ENCODE measurements around the gene PRM3. TPM values are rescaled to one million over a fixed set of nuclear protein-coding genes. Genes with fewer than 3 reads are reported as not detected.

Gene PRM3
- total and polyA plus RNA-seq, 2 experiments from 2014 or later: not detected

- no peak overlapping the region for H2AFZ ChIP-seq
- H4K20me1 ChIP-seq (ENCODE audit: insufficient read depth): no peaks in the 10 kb centered on the region
- H3K79me2 ChIP-seq (ENCODE audit: insufficient read depth): no peaks in the 10 kb centered on the region
- 84 to 88% methylated on average over 10 of the region's 10 CpGs for WGBS, 2 experiments (ENCODE audit: low coverage in 1 of 2, low lambda C conversion rate in 2 of 2, missing lambda C conversion rate in 2 of 2)
- H3K9ac ChIP-seq: no peak overlapping the region
- no peak overlapping the region for H3K4me2 ChIP-seq (ENCODE audit: unreplicated experiment)
- H3K27ac ChIP-seq: no peak overlapping the region
- H3K9me3 ChIP-seq (ENCODE audit: low read depth): no peaks in the 10 kb centered on the region
- H3K4me3 ChIP-seq: no peak overlapping the region
- H3K9me2 ChIP-seq (ENCODE audit: insufficient read depth): no peaks in the 10 kb centered on the region
- no peaks in the 10 kb centered on the region for H3K36me3 ChIP-seq (ENCODE audit: low read depth)
- no peaks in the 10 kb centered on the region for H3F3A ChIP-seq (ENCODE audit: insufficient read depth)
- H3K27me3 ChIP-seq (replicated peaks; ENCODE audit: insufficient read depth): 0 out of 2 replicates have a peak, but pooled peaks cover 4% of the 10 kb centered on the region
- H3K4me1 ChIP-seq (ENCODE audit: insufficient read depth): no peaks in the 10 kb centered on the region
- in situ Hi-C loops (cut with MboI): loop anchor here (5.0 kb wide), 1 partner anchor 49 kb away; no protein-coding TSS in a partner anchor
- no peak for DNase-seq
- TF ChIP-seq EZH2phosphoT487 (IDR thresholded peaks at IDR 0.05; ENCODE audit: insufficient read depth, low read depth) (no peak), EZH2 (IDR thresholded peaks at IDR 0.05; ENCODE audit: insufficient read depth, poor library complexity, severe bottlenecking) (no peak)
Observed at GRCh38 chr16:11240636-11241473, 32.6 kb downstream of the PRM3 start.

- H4K20me1 ChIP-seq (ENCODE audit: insufficient read depth): no peaks in the 10 kb centered on the region
- no peak overlapping the region for H3K9ac ChIP-seq
- H3K4me2 ChIP-seq (ENCODE audit: unreplicated experiment): no peak overlapping the region
- TF ChIP-seq EZH2phosphoT487 (IDR thresholded peaks at IDR 0.05; ENCODE audit: insufficient read depth, low read depth): no peak
- no peak for TF ChIP-seq EZH2 (IDR thresholded peaks at IDR 0.05; ENCODE audit: insufficient read depth, poor library complexity, severe bottlenecking)
- no peak overlapping the region for H3K4me3 ChIP-seq
- no peaks in the 10 kb centered on the region for H3K36me3 ChIP-seq (ENCODE audit: low read depth)
- no peak overlapping the region for H2AFZ ChIP-seq
- H3K79me2 ChIP-seq (ENCODE audit: insufficient read depth): no peaks in the 10 kb centered on the region
- H3K27ac ChIP-seq: no peak overlapping the region
- no peaks in the 10 kb centered on the region for H3K9me3 ChIP-seq (ENCODE audit: low read depth)
- no peak for DNase-seq
- H3F3A ChIP-seq (ENCODE audit: insufficient read depth): no peaks in the 10 kb centered on the region
- H3K9me2 ChIP-seq (ENCODE audit: insufficient read depth): no peaks in the 10 kb centered on the region
- 82% methylated on average over 10 of the region's 10 CpGs for WGBS, 2 experiments (ENCODE audit: low coverage in 1 of 2, low lambda C conversion rate in 2 of 2, missing lambda C conversion rate in 2 of 2)
- H3K27me3 ChIP-seq (replicated peaks; ENCODE audit: insufficient read depth): 0 out of 2 replicates have a peak, but pooled peaks cover 4% of the 10 kb centered on the region
- in situ Hi-C loops (cut with MboI): loop anchor here (5.0 kb wide), 1 partner anchor 48 kb away; no protein-coding TSS in a partner anchor
- H3K4me1 ChIP-seq (ENCODE audit: insufficient read depth): no peaks in the 10 kb centered on the region
Observed at GRCh38 chr16:11239644-11240632, 33.5 kb downstream of the PRM3 start.

- H2AFZ ChIP-seq: no peak overlapping the region
- 0 out of 2 replicates have a peak, but pooled peaks cover 4% of the 10 kb centered on the region for H3K27me3 ChIP-seq (replicated peaks; ENCODE audit: insufficient read depth)
- in situ Hi-C loops (cut with MboI): no loop called here
- no peaks in the 10 kb centered on the region for H3K9me2 ChIP-seq (ENCODE audit: insufficient read depth)
- no peak for TF ChIP-seq EZH2 (IDR thresholded peaks at IDR 0.05; ENCODE audit: insufficient read depth, poor library complexity, severe bottlenecking)
- TF ChIP-seq EZH2phosphoT487 (IDR thresholded peaks at IDR 0.05; ENCODE audit: insufficient read depth, low read depth): no peak
- H3K9me3 ChIP-seq (ENCODE audit: low read depth): no peaks in the 10 kb centered on the region
- H3K4me1 ChIP-seq (ENCODE audit: insufficient read depth): peaks cover 3% of the 10 kb centered on the region; the same call in 1 of the 2 replicates
- WGBS, 2 experiments (ENCODE audit: low coverage in 1 of 2, low lambda C conversion rate in 2 of 2, missing lambda C conversion rate in 2 of 2): 91 to 92% methylated on average over 15 of the region's 15 CpGs
- H3K4me3 ChIP-seq: no peak overlapping the region
- no peaks in the 10 kb centered on the region for H3F3A ChIP-seq (ENCODE audit: insufficient read depth)
- H3K36me3 ChIP-seq (ENCODE audit: low read depth): no peaks in the 10 kb centered on the region
- no peaks in the 10 kb centered on the region for H3K79me2 ChIP-seq (ENCODE audit: insufficient read depth)
- DNase-seq: no peak
- H3K9ac ChIP-seq: no peak overlapping the region
- H3K4me2 ChIP-seq (ENCODE audit: unreplicated experiment): no peak overlapping the region
- no peaks in the 10 kb centered on the region for H4K20me1 ChIP-seq (ENCODE audit: insufficient read depth)
- H3K27ac ChIP-seq: no peak overlapping the region
Observed at GRCh38 chr16:11238272-11239202, 34.9 kb downstream of the PRM3 start.

Measured in GM23248 (cell line).